ENCODE results near the gene AREG.
A peak's percentile ranks its signal among the peaks of the same experiment; 100 is the strongest.
"Not testable (repeated sequence)": the region's sequence is repeated elsewhere in the genome, so short reads cannot be mapped to it uniquely, and the experiment has no call there.

Gene AREG

DNA sequence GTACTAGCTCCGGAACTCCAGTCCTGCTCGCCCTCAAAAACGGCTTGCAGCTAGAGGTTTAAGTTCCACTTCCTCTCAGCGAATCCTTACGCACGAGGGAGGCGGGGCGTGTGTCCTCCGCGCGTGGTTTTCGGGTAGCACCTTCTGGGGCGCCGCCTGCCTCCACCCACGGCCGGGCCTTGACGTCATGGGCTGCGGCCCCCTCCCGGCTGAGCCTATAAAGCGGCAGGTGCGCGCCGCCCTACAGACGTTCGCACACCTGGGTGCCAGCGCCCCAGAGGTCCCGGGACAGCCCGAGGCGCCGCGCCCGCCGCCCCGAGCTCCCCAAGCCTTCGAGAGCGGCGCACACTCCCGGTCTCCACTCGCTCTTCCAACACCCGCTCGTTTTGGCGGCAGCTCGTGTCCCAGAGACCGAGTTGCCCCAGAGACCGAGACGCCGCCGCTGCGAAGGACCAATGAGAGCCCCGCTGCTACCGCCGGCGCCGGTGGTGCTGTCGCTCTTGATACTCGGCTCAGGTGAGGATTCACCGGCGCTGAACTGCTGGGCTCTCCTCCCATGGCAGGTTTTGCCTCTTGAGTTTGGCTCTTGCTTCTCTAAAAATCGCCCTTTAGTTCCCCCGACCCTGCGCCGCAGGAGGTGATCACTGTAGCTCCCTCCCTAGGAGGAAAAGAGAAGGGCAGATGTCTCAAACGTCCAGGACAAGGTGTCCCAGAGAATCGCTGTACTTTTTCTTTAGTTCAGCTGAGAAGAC is at the start of gene AREG:
TSS of gene AREG (plus strand) at position 246 of the 752 bp plus-strand sequence. CDS start at position 456, 210 bp downstream.
- DNase-seq (ENCODE audit: low read depth) = no peak

DNA sequence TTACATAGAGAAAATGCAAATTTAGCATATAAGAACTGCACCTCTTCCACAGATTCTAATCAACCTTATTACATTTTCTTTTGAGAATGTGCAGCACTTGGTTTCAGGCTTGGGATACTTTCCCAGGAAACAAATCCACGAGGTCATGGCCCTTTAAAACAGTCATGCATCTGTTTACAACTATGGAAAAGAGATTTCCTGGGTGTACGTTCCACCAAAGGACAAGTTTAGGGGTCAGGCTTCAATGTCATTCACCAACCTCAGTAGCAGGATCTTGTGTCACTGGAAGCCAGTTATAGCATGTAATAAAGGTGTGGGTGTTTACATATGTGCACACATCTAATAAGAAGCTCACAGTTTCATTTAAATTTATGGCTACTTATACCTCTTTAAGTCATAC is 49.3 kb upstream of the AREG start:
- DNase-seq (ENCODE audit: low read depth) = no peak

DNA sequence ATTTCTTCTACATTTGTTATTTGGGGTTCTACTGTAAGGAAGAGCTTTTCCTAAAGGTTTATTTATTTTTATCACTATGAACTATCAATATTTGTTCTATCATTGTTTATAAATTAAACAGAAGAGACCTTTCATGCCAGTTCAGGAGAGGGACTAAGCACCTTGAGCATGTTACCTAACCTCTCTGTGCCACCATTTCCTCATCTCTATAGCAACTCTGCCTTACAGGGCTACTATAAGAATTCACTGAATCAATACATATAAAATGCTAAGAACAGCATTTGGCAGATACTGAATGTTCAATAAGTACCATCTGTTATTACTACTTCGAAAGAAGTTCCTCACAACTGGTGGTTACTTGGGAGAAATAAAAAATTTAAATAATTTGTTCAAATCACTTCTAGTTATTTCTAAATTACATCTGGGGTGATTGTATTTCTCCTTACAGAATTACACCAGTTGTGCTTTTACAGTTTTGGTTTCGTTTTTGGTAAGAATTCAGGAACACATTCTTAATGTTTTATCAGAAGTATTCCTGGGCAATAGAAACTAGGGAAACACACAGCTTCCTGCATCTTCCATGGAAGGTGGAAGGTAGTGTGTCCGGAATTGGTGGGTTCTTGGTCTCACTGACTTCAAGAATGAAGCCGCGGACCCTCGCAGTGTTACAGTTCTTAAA is 47.0 kb upstream of the AREG start:
- no peak for DNase-seq (ENCODE audit: low read depth)

- DNase-seq (ENCODE audit: low read depth) = not testable (repeated sequence)
These were observed 45.9 kb upstream of the AREG start for GRCh38 chr4:74398894-74399589.

DNA sequence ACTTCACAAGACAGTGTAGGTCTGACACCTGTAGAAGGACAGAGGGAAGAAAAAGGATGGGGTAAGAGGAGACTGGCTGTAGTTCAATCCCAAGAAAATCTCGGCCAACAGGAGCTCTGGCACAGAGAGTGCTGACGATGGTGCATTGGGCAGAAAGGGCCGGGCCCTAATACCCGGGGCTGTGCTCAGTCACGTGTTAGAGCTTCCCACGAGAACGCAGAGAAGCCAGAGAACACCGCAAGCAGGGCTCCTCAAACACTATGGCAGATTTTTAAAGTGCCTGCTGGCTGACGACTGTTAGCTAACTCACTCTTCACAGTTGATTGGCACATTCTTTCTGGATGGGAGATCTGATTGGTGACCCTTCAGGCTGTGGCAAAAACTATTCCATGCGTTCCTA is 44.5 kb upstream of the AREG start:
- DNase-seq (ENCODE audit: low read depth) = no peak

- no peak for DNase-seq (ENCODE audit: low read depth)
These were observed 42.1 kb upstream of the AREG start for GRCh38 chr4:74402692-74403456.

DNA sequence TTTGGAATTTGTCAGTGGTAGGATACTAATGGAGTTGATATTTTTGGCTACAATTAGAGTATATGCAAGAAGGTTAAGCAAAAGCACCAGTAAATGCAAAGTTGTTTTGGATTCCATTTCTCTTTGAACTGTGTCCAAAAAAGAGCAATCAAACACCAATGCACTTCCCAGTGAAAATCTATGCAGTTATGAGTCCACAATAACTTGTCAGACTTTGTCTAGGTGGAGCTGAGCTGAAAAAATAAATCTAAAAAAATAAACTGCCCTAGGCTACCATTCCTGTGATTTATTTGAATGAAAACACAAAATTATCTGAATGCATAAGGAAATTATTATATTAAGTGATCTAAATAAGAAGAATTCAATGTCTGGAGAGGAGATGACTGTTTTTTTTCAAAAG is 37.0 kb upstream of the AREG start:
- no peak for DNase-seq (ENCODE audit: low read depth)

GRCh38 chr4:74408639-74409038 is 36.3 kb upstream of the AREG start:
- DNase-seq (ENCODE audit: low read depth) = no peak

DNA sequence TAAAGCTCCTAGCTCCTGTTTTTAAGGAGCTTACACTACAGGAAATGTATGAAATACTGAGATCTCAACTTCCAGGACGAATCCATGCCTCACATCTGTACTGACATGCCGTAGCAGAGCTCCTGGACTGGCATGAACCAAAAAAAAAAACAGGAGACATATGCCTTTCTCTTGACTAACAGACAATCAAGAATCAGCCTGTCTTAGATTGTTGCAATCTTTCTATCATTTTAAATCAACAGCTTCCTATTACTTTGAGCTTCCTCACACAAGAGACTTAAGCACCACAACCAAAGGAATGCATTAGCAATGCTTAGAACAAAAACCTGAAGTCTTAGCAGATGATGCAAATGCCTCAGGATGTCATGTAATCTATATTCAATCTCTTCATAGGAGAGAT is 34.7 kb upstream of the AREG start:
- DNase-seq (ENCODE audit: low read depth) = no peak

GRCh38 chr4:74412225-74412624 is 32.7 kb upstream of the AREG start:
- DNase-seq (ENCODE audit: low read depth) = no peak

DNA sequence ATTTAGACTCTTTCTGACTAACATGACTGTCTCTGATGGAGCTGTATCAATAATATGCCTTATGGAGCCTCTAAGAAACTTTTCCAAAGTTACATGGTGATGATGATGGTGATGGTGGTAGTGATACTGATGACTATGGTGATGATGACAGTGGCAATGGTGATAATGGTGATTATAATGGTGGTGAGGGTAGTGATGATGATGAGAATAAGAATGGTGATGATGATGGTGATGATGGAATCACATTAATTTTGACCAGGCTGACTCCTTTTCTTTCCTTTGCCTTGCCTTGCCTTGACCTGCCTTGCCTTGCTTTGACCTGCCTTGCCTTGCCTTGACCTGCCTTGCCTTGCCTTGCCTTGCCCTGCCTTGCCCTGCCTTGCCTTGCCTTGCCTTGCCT is 31.7 kb upstream of the AREG start:
- DNase-seq (ENCODE audit: low read depth) = no peak

- no peak for DNase-seq (ENCODE audit: low read depth)
These were observed 30.7 kb upstream of the AREG start for GRCh38 chr4:74414149-74414809.

DNA sequence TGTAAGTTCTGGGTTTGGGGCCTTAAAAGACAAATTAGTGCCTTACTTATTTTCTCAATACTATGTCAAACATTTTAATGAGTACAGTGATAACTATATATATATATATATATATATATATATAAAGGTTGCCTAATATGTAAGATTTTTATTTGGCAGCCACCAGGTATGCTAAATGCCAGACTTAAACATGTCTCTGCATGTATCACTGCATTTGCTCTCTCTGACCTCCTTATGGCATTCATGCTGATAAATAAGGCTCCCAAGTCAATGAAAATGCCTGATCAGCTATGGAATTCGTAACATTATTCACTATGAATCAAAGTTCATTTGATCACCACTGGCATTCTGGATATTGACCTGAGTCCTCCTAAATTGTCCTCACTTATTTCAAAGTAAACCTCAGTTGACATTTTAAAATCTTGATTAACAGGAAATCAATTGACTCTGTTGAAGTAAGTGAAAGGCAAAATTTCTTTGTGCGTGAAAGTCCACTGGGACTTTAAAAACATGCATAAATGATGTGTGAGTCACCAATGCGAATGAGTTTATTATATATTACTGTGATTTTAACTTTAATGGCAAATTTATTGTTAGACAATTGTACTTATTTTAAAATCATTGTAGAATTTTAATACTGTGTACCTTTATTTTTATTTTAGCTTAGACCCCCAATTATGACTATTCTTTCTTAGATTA is 29.2 kb upstream of the AREG start:
- no peak for DNase-seq (ENCODE audit: low read depth)

DNA sequence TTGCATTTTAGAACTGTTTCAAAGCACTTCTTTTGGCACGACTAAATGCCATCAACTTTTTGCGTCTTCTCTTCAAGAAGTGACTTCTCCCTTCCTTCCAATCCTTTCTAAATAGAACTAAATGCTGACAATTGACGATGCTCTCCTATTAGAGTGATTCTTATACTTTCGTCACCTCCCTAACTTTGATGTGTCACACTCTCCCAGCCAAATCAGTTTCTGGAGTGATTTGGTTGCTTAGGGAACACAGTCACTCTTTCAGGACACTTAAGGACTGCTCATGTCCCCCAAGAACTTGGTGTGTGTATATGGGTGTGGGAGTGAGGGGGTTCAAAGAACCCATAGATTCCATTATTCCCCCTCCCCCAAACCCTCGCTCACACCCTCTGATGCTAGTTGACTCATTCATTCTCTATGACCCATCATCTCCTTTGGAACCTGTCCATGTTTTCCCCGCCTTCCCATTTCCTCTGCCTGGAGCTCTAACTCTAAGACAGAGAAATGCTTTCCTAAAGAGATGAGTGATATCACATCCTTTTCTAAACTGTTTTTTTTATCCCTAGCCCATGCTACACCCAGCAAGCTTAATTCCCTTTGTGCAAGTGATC is 26.8 kb upstream of the AREG start:
- DNase-seq (ENCODE audit: low read depth) = peak; percentile 80

DNA sequence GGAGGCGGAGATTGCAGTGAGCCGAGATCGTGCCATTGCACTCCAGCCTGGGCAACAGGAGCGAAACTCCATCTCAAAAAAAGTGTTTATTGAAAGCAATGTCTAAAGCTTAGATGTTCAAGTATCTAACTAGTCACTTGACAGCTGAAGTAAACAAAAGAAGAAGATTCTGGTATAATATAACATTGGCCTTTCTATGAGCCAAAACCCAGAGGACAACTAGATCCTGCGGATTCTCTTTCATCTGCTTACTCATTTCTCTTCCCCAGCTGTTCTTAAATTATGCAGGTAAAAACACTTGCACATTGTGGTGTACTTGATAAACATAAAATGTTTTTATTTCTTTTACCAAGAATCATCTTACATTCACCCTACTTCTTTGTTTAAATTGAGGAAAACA is 24.1 kb upstream of the AREG start:
- no peak for DNase-seq (ENCODE audit: low read depth)

DNA sequence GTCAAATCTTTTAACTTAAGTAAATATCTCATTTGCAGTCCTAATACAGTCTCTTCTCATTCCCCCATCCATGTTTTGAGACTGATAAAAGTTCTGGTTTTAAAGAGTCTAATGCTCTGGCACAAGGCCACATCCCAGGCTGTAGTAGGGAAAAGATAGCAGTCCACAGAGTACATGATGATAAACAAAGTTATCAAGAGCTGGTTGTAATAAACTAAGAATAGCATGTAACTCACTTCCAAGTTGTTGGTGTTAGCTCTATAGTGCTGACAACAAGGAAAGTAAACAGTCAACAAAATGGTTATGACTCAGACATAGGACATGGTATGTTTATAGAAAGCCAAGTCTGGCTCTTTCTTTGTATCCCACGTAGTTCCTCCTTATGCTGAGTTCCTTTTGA is 21.8 kb upstream of the AREG start:
- no peak for DNase-seq (ENCODE audit: low read depth)

- no peak for DNase-seq (ENCODE audit: low read depth)
These were observed 20.8 kb upstream of the AREG start for GRCh38 chr4:74424111-74424510.

GRCh38 chr4:74426101-74426500 is 18.8 kb upstream of the AREG start:
- no peak for DNase-seq (ENCODE audit: low read depth)

DNA sequence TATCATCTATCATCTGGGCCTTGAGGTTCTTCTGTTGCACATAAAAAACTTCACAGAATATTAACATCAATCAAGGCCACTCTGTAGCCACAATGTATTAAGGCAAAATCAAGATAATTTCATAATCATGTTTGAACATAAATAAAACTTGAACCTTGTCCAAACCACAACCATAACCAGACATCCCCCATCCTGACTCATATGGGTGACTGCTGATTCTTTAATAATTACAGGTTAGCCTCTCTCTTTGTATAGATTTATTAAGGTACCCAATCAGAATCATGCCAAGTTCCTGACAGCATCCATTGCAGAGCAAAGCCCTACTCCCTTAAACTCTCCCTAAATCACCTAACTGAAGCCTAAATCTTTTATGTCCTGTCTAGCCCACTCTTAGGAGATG is 16.7 kb upstream of the AREG start:
- no peak for DNase-seq (ENCODE audit: low read depth)

DNA sequence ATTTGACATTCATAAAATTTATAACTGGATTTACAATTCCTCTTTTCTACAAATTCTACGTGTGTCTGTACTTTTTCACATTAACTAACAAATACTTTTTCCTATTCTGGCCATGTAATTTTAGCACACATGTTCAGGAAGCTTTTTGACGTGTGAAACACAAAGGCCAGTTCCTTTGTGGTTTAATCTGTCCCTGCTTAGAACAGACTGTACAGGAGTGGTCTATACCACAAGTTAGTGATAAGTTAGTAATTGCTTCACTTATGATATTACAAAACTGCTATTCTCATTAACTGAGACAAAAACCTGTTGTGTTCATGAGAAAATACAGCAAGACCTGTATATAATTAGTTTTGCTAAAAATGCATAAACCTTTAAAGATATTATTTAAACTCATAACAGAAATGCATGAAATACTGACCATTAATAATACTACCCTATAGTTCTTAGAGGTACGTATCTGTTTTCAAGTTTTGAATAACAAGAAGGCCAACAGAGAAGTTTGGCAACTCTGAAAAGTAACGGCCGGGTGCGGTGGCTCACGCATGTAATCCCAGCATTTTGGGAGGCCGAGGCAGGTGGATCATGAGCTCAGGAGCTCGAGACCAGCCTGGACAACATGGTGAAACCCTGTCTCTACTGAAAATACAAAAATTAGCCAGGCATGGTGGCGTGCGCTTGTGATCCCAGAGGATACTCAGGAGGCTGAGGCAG is 13.7 kb upstream of the AREG start:
- DNase-seq (ENCODE audit: low read depth) = no peak
